Natural killer cell (primary cell): Measurements from ENCODE around the gene LTBP3. TPM values are rescaled to one million over a fixed set of nuclear protein-coding genes. Genes with fewer than 3 reads are reported as not detected.

Source experiments
- ATAC-seq, 3 donors: fragments of 150-1000 bp in 2 of 3; fragments of 200-7000 bp in 1 of 3; cut with Tn5 transposase; 1 replicate in 1 of 3; 2 replicates in 2 of 3; pipeline ENCODE4 v1.10.0; 2021; ENCODE audit warnings: mild to moderate bottlenecking in 2 of 3, moderate library complexity in 2 of 3
- DNase-seq, 2 donors: peaks; one replicate each; pipeline versions ENCODE4 v3.0.0 to v3.0.0-alpha.2; 2013 to 2021; ENCODE audit warnings: mixed read lengths in 1 of 2
- H3K27ac ChIP-seq: one replicate; pipeline ENCODE4 v1.5.1; 2013; ENCODE audit warnings: mild to moderate bottlenecking, low read length
- H3K27me3 ChIP-seq: one replicate; pipeline ENCODE4 v1.6.1; 2013; ENCODE audit warnings: low read length; ENCODE audit not compliant: control insufficient read depth, insufficient read depth
- H3K36me3 ChIP-seq: one replicate; pipeline ENCODE4 v1.6.1; 2013; ENCODE audit warnings: low read length; ENCODE audit not compliant: control insufficient read depth, insufficient read depth
- H3K4me1 ChIP-seq: one replicate; pipeline ENCODE4 v1.6.1; 2013; ENCODE audit warnings: low read length; ENCODE audit not compliant: control insufficient read depth, insufficient read depth
- H3K4me3 ChIP-seq: one replicate; pipeline ENCODE4 v1.5.1; 2013; ENCODE audit warnings: low read length
- H3K9me3 ChIP-seq: one replicate; pipeline ENCODE4 v1.6.1; 2013; ENCODE audit warnings: low read length; ENCODE audit not compliant: control insufficient read depth, insufficient read depth
- H3K27ac Mint-ChIP-seq, 2 donors: one replicate each; pipeline ENCODE4 v1.8.0; 2022; ENCODE audit warnings: mild to moderate bottlenecking in 2 of 2, mixed read lengths in 2 of 2, moderate library complexity in 1 of 2
- H3K27me3 Mint-ChIP-seq, 2 donors: one replicate each; pipeline ENCODE4 v1.8.0; 2022; ENCODE audit warnings: low read depth in 2 of 2, mixed read lengths in 2 of 2
- H3K36me3 Mint-ChIP-seq: one replicate; pipeline ENCODE4 v1.8.0; 2022; ENCODE audit warnings: mixed read lengths
- H3K4me1 Mint-ChIP-seq, 2 donors: one replicate each; pipeline ENCODE4 v1.8.0; 2022; ENCODE audit warnings: mixed read lengths in 2 of 2
- H3K4me3 Mint-ChIP-seq: one replicate; pipeline ENCODE4 v1.8.0; 2022; ENCODE audit warnings: mild to moderate bottlenecking, moderate library complexity, mixed read lengths
- H3K9me3 Mint-ChIP-seq, 2 donors: one replicate each; pipeline ENCODE4 v1.8.0; 2022; ENCODE audit warnings: mixed read lengths in 2 of 2
- WGBS: methylation state at CpG from one replicate; pipeline ENCODE4 v1.1.7; 2013; ENCODE audit warnings: missing lambda C conversion rate; ENCODE audit not compliant: insufficient coverage; 5-methylcytosine and 5-hydroxymethylcytosine counted together
- intact Hi-C: fragments of 100-400 bp; cut with micrococcal nuclease; formaldehyde crosslinking; loops from one replicate; pipeline ENCODE4 v1.14.2; 2022
- total RNA-seq, 4 donors: library from RNA; stranded (reverse); fragments of 120-200 nt in 1 of 4; gene quantifications; one replicate each; pipeline versions ENCODE4 v1.2.3 to v1.2.4, GENCODE V29; 2013 to 2022
- TF ChIP-seq, protein P1 (sequence below): fragments of 200-600 bp; IDR thresholded peaks from one replicate; pipeline ENCODE4 v1.8.0; 2022; ENCODE audit warnings: antibody characterized with exemption

The LTBP3 gene
- total RNA-seq, 3 donors from 2014 or later (not counting 1 experiment from before 2014, with no cell fraction given): 121 to 155 (median 140) TPM

- ATAC-seq: no peak
- no peak overlapping the region for H3K27ac ChIP-seq
- H3K4me1 ChIP-seq: peaks cover 15% of the 10 kb centered on the region
- no peak overlapping the region for H3K27ac Mint-ChIP-seq
- peaks cover 11 to 26% of the 10 kb centered on the region in 2 donors for H3K4me1 Mint-ChIP-seq
- no peaks in the 10 kb centered on the region for H3K27me3 Mint-ChIP-seq
- no peak overlapping the region for H3K4me3 ChIP-seq
- H3K4me3 Mint-ChIP-seq: no peak overlapping the region
- no peaks in the 10 kb centered on the region for H3K27me3 ChIP-seq
- no peaks in the 10 kb centered on the region for H3K9me3 ChIP-seq
- no peaks in the 10 kb centered on the region for H3K9me3 Mint-ChIP-seq
- H3K36me3 ChIP-seq: peaks cover 32% of the 10 kb centered on the region
- DNase-seq: peak in 1 of 2 donors; percentile 26
- intact Hi-C loops: no loop called here
- WGBS: 94% methylated on average over 92 of the region's 92 CpGs
- no peaks in the 10 kb centered on the region for H3K36me3 Mint-ChIP-seq
- TF ChIP-seq, protein P1, sequence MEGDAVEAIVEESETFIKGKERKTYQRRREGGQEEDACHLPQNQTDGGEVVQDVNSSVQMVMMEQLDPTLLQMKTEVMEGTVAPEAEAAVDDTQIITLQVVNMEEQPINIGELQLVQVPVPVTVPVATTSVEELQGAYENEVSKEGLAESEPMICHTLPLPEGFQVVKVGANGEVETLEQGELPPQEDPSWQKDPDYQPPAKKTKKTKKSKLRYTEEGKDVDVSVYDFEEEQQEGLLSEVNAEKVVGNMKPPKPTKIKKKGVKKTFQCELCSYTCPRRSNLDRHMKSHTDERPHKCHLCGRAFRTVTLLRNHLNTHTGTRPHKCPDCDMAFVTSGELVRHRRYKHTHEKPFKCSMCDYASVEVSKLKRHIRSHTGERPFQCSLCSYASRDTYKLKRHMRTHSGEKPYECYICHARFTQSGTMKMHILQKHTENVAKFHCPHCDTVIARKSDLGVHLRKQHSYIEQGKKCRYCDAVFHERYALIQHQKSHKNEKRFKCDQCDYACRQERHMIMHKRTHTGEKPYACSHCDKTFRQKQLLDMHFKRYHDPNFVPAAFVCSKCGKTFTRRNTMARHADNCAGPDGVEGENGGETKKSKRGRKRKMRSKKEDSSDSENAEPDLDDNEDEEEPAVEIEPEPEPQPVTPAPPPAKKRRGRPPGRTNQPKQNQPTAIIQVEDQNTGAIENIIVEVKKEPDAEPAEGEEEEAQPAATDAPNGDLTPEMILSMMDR: no peak
Measured at GRCh38 chr11:65538915-65539743, 19.0 kb downstream of the LTBP3 start.

GRCh38 chr11:65538232-65538914 is 19.8 kb downstream of the LTBP3 start:
- 96% methylated on average over 43 of the region's 43 CpGs for WGBS
- Histone ChIP-seq H3K27me3 (no peaks in the 10 kb centered on the region), H3K36me3 (peaks cover 36% of the 10 kb centered on the region), H3K27ac (no peak overlapping the region), H3K4me3 (no peak overlapping the region), H3K9me3 (no peaks in the 10 kb centered on the region), H3K4me1 (peaks cover 15% of the 10 kb centered on the region)
- ATAC-seq (no peak), DNase-seq (no peak)
- Mint-ChIP-seq H3K36me3 (no peaks in the 10 kb centered on the region), H3K4me1 (peaks cover 11 to 21% of the 10 kb centered on the region in 2 donors), H3K27ac (no peak overlapping the region), H3K4me3 (peak overlapping the region; percentile 35), H3K27me3 (no peaks in the 10 kb centered on the region), H3K9me3 (no peaks in the 10 kb centered on the region)
- intact Hi-C loops: no loop called here
- TF ChIP-seq, protein P1: no peak

DNA sequence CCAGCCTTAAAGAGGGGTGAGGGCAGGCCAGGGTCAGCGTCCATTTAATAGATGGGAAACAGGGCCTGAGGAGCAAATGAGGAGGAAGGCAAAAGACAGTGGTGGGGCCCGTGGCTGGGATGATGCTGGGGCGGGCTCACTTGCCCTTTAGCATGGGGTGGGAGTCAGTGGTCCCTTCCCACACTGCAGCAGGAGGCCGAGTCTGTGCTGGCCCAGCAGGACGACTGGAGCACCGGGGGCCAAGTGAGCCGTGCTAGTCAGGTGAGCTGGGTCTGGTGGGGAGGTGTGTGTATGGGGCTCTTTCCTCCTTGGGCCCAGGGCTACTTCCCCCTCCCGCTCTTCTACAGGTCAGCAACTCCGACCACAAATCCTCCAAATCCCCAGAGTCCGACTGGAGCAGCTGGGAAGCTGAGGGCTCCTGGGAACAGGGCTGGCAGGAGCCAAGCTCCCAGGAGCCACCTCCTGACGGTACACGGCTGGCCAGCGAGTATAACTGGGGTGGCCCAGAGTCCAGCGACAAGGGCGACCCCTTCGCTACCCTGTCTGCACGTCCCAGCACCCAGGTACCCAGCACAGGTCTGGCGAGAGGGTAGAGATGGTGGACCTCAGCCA is 20.4 kb downstream of the LTBP3 start:
- H3K4me1 ChIP-seq: peaks cover 15% of the 10 kb centered on the region
- no peak overlapping the region for H3K27ac ChIP-seq
- Mint-ChIP-seq H3K9me3 (no peaks in the 10 kb centered on the region), H3K27ac (no peak overlapping the region), H3K4me3 (peak overlapping the region; percentile 25), H3K36me3 (no peaks in the 10 kb centered on the region), H3K27me3 (no peaks in the 10 kb centered on the region), H3K4me1 (peaks cover 11 to 19% of the 10 kb centered on the region in 2 donors)
- no peak for DNase-seq
- TF ChIP-seq, protein P1: no peak
- no peaks in the 10 kb centered on the region for H3K27me3 ChIP-seq
- H3K36me3 ChIP-seq: peaks cover 35% of the 10 kb centered on the region
- WGBS: 94% methylated on average over 18 of the region's 18 CpGs
- no peak for ATAC-seq
- H3K9me3 ChIP-seq: no peaks in the 10 kb centered on the region
- intact Hi-C loops: no loop called here
- H3K4me3 ChIP-seq: no peak overlapping the region
